ENCODE measurements around the gene OR8S1. TPM values are rescaled to one million over a fixed set of nuclear protein-coding genes. Genes with fewer than 3 reads are reported as not detected.

Gene OR8S1
- total RNA-seq, 1 experiment from 2014 or later = not detected

DNA sequence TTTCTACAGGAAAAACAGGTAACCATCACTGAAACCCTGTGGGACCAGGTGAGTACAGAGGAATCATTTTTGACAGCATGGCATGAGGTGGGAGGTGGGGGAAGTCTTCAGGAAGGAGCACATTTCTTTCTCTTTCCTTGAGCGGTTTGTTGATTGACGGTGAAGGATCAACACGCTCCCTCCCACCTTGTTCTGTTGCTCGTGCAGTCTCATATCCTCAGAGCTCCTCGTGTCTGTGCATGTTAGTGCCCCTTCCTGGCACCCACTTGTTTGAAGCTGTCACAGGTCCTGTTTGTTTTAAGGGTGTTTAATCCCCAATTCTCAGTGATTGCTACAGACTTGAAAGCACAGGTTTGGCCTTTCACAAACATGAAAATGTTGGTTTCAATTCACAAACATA lies 38.8 kb upstream of the OR8S1 start:
- Histone ChIP-seq H3K4me2 (ENCODE audit: low read length) (no peak overlapping the region), H3K9me2 (ENCODE audit: insufficient read depth) (no peaks in the 10 kb centered on the region), H3K9me3 (ENCODE audit: control insufficient read depth in 1 of 2, insufficient read depth in 1 of 2, low read depth in 1 of 2, low read length in 2 of 2) (no peaks in the 10 kb centered on the region), H3K4me1 (ENCODE audit: control insufficient read depth in 1 of 2, insufficient read depth in 2 of 2, low read length in 2 of 2) (no peaks in the 10 kb centered on the region), H3K4me3 (replicated peaks in 1 of 2; ENCODE audit: low read depth in 1 of 2, low read length in 2 of 2) (no peak overlapping the region), H3K79me2 (ENCODE audit: insufficient read depth, low read length) (no peaks in the 10 kb centered on the region), H3K9ac (ENCODE audit: low read length) (no peak overlapping the region), H3K36me3 (ENCODE audit: control insufficient read depth in 1 of 2, insufficient read depth in 2 of 2, low read length in 2 of 2) (no peaks in the 10 kb centered on the region), H2AFZ (ENCODE audit: low read depth, low read length, poor library complexity, severe bottlenecking) (no peak overlapping the region), H3K27ac (ENCODE audit: low read depth, low read length) (no peak overlapping the region), H4K20me1 (ENCODE audit: insufficient read depth) (no peaks in the 10 kb centered on the region), H3K27me3 (ENCODE audit: insufficient read depth, low read length) (no peaks in the 10 kb centered on the region; the same call in 1 of the 2 replicates)
- CTCF ChIA-PET = no interaction called here
- no TSS peak for BruUV-seq (replicated peaks)
- POLR2A ChIA-PET = no interaction called here
- no peak for ATAC-seq
- DNase-seq (ENCODE audit: low read depth, low spot score) = no peak
- RAD21 ChIA-PET (ENCODE audit: low non-redundant PET in 1 of 2, low total read pairs in 2 of 2, uncharacterized antibody in 2 of 2, unreplicated experiment in 2 of 2) = no interaction called here
- intact Hi-C loops (cut with micrococcal nuclease) = no loop called here
- TF ChIP-seq POLR2A (IDR thresholded peaks at IDR 0.05; ENCODE audit: borderline replicate concordance, extremely low read depth, insufficient read depth, insufficient read length) = no peak
- no peak for TF ChIP-seq REST (IDR thresholded peaks at IDR 0.05; ENCODE audit: low read depth)
- no peak for TF ChIP-seq POLR2AphosphoS5 (IDR thresholded peaks at IDR 0.05; ENCODE audit: low read depth, low read length)
- no peak for TF ChIP-seq RAD21 (IDR thresholded peaks at IDR 0.05; ENCODE audit: low read depth)
- TF ChIP-seq SIN3A (IDR thresholded peaks at IDR 0.05; ENCODE audit: low read depth) = no peak
- TF ChIP-seq, protein P1, sequence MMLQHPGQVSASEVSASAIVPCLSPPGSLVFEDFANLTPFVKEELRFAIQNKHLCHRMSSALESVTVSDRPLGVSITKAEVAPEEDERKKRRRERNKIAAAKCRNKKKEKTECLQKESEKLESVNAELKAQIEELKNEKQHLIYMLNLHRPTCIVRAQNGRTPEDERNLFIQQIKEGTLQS (IDR thresholded peaks at IDR 0.05) = no peak
- no peak for TF ChIP-seq FOSL1 (IDR thresholded peaks at IDR 0.05; ENCODE audit: low read depth)
- TF ChIP-seq EGR1 (IDR thresholded peaks at IDR 0.05; ENCODE audit: low read depth) = no peak
- no peak for TF ChIP-seq TCF7L2 (IDR thresholded peaks at IDR 0.05; ENCODE audit: borderline replicate concordance, extremely low read depth, insufficient read depth, insufficient read length)
- TF ChIP-seq SP1 (IDR thresholded peaks at IDR 0.05; ENCODE audit: low read depth) = no peak
- no peak for TF ChIP-seq CBX3 (IDR thresholded peaks at IDR 0.05; ENCODE audit: low read depth)
- no peak for TF ChIP-seq YY1 (IDR thresholded peaks at IDR 0.05; ENCODE audit: extremely low read depth, insufficient replicate concordance, low read depth, low read length)
- no peak for TF ChIP-seq EZH2phosphoT487 (IDR thresholded peaks at IDR 0.05; ENCODE audit: borderline replicate concordance)
- TF ChIP-seq, protein P2, sequence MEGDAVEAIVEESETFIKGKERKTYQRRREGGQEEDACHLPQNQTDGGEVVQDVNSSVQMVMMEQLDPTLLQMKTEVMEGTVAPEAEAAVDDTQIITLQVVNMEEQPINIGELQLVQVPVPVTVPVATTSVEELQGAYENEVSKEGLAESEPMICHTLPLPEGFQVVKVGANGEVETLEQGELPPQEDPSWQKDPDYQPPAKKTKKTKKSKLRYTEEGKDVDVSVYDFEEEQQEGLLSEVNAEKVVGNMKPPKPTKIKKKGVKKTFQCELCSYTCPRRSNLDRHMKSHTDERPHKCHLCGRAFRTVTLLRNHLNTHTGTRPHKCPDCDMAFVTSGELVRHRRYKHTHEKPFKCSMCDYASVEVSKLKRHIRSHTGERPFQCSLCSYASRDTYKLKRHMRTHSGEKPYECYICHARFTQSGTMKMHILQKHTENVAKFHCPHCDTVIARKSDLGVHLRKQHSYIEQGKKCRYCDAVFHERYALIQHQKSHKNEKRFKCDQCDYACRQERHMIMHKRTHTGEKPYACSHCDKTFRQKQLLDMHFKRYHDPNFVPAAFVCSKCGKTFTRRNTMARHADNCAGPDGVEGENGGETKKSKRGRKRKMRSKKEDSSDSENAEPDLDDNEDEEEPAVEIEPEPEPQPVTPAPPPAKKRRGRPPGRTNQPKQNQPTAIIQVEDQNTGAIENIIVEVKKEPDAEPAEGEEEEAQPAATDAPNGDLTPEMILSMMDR (IDR thresholded peaks at IDR 0.05 in 2 of 3, conservative IDR thresholded peaks at IDR 0.05 in 1 of 3; ENCODE audit: borderline replicate concordance in 1 of 3, insufficient read depth in 1 of 3, low read depth in 2 of 3, low read length in 2 of 3) = no peak
- TF ChIP-seq, protein P3, sequence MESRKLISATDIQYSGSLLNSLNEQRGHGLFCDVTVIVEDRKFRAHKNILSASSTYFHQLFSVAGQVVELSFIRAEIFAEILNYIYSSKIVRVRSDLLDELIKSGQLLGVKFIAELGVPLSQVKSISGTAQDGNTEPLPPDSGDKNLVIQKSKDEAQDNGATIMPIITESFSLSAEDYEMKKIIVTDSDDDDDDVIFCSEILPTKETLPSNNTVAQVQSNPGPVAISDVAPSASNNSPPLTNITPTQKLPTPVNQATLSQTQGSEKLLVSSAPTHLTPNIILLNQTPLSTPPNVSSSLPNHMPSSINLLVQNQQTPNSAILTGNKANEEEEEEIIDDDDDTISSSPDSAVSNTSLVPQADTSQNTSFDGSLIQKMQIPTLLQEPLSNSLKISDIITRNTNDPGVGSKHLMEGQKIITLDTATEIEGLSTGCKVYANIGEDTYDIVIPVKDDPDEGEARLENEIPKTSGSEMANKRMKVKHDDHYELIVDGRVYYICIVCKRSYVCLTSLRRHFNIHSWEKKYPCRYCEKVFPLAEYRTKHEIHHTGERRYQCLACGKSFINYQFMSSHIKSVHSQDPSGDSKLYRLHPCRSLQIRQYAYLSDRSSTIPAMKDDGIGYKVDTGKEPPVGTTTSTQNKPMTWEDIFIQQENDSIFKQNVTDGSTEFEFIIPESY (IDR thresholded peaks at IDR 0.05; ENCODE audit: extremely low read depth, insufficient replicate concordance, low read length) = no peak

Measured in HCT116 (cell line).